HG03066 (cell line): ENCODE results near the gene SMAD3.

Experiments used
- ATAC-seq: cut with Tn5 transposase; IDR thresholded peaks from one replicate; pipeline ENCODE4 v1.9.1; 2021; ENCODE audit warnings: low read depth; ENCODE audit not compliant: unreplicated experiment

Gene SMAD3

DNA sequence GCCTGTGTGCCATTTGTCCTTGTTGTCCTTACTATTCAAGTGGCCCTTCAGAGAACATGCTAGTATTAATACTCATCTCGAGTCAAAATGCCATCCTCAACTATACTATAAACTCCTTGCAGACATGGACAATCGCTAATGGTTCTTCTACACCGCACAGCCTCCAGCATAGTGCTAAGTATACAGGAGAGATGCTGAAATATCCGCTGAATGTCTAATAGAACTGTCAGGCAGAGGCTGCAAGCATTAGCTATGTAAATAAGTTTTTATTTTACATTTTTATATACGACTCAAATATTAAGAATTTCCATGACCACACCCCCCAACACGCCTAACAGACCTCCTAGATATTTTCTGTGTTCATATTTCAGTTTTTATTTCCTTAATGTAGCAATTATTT is 149.7 kb downstream of the SMAD3 start:
- no peak for ATAC-seq

DNA sequence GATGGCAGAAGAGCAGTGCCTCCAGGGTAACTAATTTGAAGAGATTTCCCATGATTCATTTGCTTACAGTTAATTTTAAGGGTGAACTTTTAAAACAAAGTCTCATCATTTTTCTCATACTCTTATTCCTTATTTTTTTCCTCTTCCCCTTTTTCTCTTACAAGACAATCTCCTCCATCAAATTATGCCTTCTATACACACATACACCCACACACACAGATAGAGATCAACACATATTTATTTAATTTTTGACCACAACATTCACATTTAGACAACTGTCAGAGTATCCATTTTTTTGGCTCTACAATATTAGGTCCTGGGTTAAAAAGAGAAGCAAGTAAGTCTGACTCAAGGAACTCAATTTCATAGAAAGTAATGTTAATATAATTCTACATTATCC is 151.5 kb downstream of the SMAD3 start:
- no peak for ATAC-seq

DNA sequence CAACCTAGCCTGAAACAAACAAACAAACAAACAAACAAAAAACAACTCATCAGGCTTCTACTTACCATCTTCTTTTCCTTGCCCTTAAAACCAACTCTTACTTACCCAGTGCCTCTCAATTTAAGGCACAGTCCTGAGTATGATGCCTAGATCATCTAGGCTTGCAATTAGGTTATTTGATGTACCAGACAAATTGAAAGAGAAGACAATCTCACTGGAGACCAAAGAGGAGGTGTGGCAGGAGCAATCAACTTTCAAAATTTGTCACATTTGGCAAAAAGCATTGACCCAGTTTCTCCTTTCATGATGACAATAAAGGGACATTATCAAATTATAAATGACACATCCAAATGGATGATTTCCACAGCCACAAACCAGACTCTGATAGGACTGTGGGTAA is 153.0 kb downstream of the SMAD3 start:
- no peak for ATAC-seq

DNA sequence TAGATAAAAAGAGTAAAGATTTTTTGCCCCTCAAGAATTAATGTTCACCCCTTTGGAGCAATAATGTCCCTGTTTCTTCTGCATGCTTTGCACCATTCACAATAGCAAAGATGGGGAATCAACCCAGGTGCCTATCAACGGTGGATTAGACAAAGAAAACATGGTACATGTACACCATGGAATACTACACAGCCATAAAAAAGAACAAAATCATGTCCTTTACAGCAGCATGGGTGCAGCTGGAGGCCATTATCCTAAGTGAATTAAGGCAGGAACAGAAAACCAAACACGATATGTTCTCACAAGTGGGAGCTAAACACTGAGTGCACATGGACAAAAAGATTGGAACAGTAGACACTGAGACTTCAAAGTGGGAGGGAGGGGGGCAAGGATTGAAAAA is 153.9 kb downstream of the SMAD3 start:
- ATAC-seq: no peak

DNA sequence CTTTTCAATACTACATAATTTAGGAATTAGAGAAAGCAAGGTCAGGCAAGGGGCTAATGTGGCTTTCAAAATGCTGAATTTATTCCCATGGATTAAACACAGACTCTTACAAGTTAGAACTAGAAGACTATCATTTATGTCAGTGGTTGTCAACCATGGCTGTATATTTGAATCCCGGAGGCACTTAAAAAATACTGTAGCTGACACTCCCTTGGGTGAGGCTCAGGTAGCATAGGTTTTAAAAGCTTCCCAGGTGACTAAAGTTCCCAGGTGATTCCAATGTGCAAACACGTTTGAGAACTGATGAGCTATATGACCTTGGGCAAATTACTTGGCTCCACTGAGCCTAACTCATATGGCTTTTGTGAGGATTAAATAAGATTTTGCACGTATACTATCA is 159.5 kb downstream of the SMAD3 start:
- no peak for ATAC-seq

DNA sequence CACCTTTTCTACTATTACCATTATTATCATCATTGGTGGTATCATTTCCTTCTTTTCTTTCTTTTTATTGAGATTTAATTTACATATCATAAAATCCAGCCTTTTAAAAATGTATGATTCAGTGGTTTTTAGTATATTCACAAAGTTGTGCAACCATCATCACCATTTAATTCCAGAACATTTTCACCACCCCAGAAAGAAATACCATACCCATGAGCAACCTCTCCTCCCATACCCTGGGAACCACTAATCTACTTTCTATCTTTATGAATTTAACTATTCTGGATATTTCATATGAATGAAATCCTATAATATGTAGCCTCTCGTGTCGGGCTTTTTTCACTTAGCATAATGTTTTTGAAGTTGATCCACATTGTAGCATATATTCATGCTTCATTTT is 159.9 kb downstream of the SMAD3 start:
- ATAC-seq: no peak

DNA sequence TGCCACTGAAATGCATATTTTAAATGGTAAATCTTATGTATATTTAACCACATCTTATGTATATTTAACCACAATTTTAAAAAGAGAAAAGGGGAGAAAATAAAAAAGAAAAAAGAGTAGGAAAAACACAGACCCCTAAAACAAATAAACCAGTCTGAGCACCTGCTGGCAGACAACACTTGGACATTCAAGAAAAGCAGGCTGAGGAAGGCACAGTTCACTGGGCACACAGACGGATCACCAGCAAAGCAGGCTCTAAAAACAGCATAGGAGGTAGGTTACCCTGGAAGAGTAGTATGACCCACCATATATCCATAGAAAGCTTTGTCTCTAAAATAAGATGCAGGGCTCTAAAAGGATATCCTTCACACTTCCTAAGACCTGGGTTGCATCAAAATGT is 162.0 kb downstream of the SMAD3 start:
- ATAC-seq: no peak

DNA sequence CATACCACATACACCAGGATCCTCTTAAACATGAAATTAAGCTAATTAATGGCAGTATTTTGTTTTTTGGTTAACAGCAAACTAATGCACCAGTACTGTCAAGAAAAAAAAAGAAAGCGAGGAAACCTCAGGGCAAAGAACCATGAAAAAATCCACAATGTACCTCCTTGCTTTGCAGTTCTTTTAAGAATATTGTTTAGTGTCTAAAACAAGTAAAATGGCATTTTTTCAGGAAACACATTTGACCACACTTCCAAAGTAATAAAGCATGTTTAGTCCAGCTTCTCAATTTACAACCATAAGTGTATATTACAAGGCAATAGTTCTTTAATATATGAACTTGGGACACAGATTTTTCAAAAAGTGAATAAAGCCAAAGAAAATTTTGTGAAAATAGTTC is 162.4 kb downstream of the SMAD3 start:
- ATAC-seq: no peak

DNA sequence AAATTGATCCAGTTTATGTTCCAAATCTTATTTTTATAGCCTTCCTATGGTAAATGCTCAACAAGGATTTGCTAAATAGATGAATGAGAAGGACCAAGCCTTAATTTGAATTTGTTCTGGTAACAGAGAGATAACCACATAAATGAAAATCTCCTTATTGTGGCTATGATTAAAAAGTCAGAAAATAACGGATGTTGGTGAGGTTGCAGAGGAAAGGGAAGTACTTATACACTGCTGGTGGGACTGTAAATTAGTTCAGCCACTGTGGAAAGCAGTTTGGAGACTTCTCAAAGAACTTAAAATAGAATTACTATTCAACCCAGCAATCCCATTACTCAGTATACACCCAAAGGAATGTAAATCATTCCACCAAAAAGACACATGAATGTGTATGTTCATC is 162.9 kb downstream of the SMAD3 start:
- no peak for ATAC-seq

DNA sequence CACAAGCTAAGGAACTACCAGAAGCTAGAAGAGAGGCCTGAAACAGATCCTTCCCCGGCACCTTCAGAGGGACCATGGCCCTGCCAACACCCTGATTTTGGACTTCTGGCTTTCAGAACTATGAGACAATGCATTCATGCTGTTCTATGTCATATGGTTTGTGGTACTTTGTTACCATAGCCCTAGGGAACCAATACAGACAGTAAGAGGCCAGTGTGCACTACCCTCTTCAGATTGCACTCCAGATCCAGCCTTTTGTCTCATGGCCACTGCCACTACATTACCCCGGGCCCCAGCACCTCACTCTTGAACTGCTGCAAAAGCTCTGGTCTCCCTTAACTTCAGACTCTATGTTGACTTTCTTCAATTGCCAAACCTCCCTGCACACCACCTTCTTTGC is 165.1 kb downstream of the SMAD3 start:
- ATAC-seq: no peak

DNA sequence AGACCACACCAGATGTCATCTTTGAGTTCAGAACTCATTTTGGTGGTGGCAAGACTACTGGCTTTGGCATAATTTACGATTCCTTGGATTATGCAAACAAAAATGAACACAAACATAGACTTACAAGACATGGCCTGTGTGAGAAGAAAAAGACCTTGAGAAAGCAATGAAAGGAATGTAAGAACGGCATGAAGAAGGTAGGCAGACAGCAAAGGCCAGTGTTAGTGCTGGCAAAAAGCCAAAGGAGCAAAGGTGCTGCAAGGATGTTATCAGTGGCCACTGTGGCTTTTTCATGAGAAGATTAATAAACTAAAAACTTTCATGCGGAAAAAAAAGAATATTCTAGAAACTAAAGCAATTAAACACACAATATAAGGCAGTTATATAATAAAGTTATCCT is 167.2 kb downstream of the SMAD3 start:
- no peak for ATAC-seq

DNA sequence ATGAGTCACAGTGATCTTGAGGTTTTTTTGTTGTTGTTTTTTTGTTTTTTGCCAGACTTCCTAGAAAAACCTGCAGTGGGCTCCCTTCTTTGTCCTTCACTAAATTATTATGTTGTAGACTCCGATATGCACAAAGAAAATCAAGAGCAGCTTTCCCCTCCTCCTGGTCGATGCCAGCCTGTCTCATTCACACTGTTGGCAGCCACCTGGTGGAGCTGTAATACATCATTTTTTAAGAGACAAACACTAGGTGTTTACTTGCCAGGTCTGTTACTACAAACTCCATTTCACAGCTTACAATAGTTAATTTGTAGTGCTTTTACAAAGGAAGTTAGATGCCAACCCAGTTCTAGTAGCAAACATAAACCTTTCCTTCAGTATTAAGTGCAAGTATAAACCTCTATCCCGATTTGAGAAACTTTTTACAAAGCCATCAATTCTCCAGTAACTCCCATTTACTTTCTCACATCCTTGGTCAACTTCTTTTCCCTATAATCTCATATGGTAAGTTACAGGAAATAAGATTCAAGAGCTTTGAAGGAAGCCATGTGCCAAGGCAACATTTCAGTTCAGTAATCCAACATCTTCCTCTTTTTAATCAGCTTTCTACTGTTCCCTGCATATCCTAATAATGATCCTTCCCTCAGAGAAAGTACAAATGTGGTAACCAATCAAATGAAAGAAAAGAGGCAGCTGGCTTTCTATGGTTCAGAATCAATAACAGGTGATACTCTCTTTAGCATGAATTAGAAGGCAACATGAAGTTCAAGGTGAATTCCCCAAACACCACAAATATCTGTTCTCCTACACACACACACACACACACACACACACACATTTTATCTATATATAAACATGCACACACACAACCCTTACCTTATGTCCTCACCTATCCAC is 175.1 kb downstream of the SMAD3 start:
- peak; percentile 24 for ATAC-seq

DNA sequence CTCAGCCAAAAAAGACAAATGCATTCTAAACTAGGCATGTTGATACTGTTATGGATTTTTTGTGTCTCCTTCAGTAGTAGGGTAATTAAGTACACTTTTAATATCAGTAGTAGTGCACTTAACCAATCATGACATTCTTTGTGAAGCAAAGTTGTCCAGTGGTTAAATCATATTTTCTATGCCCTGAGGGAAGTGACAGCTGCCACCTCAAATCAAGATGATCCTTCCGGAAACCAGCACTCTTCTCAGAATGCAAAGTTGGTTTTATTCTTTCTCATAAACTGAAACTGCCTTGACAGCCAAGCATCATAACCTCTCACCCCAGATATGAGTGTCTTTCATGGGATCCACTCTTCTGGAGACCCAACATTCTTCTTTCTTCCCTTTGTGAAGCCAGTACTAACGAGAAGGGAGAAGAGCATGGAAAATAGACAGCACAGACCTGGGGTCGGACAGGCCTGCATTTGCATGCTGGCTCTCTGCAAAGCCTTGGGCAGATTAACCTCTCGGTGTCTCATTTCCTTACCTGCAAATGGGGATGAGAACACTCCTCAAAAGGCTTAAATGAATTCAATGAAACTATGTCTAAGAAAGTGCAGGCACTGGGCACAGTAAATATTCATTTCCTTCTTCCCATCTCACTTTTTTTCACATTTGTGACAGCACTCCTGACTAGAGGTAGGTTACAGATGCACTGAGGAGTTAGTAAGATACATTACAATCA is 175.9 kb downstream of the SMAD3 start:
- ATAC-seq: peak; percentile 64

DNA sequence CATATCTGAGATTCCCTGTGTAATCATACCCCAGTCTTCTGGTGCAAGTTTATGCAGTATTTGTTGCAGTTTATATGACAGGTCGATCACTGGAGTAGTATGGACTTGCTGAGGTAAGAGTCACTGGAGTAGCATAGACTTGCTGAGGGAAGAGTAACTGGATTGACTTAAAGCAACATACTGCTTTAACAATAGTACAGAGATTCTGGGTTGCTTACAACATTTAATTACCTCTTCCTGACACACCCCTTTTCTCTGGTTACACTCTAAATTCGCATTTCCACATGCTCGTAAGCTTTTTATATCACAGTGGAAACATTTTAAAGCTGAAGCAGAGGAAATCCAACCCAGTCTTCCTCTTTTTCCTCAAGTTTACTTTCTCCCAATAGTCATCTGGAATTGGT is 177.3 kb downstream of the SMAD3 start:
- ATAC-seq: no peak
